ENCODE measurements around the gene SMTN. TPM values are rescaled to one million over a fixed set of nuclear protein-coding genes. Genes with fewer than 3 reads are reported as not detected.
A peak's percentile ranks its signal among the peaks of the same experiment; 100 is the strongest.

The SMTN gene
- total and polyA plus RNA-seq, 9 of the 15 experiments (the other 6 are each of a cell fraction or from before 2014, with no cell fraction given), result 2.5 to 41.1 (median 16.1) TPM

DNA sequence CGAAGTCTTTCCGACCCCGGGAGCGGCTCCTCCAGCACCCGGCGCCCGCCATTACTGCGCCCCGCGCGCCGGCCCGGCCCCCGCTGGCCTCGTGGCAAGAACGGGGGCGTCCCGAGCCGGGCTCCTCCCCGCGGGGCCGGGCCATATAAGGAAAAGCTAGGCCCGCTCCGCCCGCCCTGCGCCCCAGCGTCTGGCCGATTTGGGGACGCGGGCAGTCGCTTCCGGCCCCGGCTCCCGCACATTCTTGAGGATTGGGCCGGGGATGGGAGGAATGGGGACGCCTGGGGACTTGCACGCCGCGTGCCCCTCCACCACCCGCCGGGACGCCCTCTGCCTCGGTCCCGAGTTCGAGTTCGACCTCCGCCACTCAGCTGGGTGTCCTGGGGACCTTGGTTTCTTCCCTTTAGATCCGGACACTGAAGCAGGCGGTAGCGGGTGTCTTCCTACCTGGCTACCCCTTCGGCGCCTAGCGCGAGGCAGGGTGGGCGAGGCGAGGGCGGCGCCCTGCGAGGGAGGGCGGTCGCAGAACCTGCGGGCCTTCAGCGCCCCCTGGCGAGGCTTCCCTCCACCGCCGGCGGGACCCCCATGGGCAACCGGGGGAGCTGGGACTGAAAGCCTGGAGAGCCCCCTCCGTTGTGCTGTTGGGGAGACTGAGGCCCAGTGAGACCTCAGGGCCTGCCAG is 3.8 kb downstream of the SMTN start (continued):
- TF ChIP-seq PRMT5 (CRISPR knock-in tag; IDR thresholded peaks at IDR 0.05), result no peak
- TF ChIP-seq MTA1 (IDR thresholded peaks at IDR 0.05; ENCODE audit: borderline replicate concordance), result no peak
- no peak for TF ChIP-seq CSDE1 (IDR thresholded peaks at IDR 0.05)
- TF ChIP-seq FOXJ3 (CRISPR knock-in tag; IDR thresholded peaks at IDR 0.05), result no peak
- peak; percentile 56; the same call in 1 of the 2 replicates for TF ChIP-seq MTA3 (IDR thresholded peaks at IDR 0.05; ENCODE audit: borderline replicate concordance)
- TF ChIP-seq XRCC4 (IDR thresholded peaks at IDR 0.05; ENCODE audit: extremely low read depth, insufficient read depth, insufficient read length), result no peak
- TF ChIP-seq, protein P1, sequence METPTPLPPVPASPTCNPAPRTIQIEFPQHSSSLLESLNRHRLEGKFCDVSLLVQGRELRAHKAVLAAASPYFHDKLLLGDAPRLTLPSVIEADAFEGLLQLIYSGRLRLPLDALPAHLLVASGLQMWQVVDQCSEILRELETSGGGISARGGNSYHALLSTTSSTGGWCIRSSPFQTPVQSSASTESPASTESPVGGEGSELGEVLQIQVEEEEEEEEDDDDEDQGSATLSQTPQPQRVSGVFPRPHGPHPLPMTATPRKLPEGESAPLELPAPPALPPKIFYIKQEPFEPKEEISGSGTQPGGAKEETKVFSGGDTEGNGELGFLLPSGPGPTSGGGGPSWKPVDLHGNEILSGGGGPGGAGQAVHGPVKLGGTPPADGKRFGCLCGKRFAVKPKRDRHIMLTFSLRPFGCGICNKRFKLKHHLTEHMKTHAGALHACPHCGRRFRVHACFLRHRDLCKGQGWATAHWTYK (CRISPR knock-in tag; IDR thresholded peaks at IDR 0.05), result 0 out of 2 replicates have a peak, but pooled peaks have one; percentile 54
- TF ChIP-seq, protein P2, sequence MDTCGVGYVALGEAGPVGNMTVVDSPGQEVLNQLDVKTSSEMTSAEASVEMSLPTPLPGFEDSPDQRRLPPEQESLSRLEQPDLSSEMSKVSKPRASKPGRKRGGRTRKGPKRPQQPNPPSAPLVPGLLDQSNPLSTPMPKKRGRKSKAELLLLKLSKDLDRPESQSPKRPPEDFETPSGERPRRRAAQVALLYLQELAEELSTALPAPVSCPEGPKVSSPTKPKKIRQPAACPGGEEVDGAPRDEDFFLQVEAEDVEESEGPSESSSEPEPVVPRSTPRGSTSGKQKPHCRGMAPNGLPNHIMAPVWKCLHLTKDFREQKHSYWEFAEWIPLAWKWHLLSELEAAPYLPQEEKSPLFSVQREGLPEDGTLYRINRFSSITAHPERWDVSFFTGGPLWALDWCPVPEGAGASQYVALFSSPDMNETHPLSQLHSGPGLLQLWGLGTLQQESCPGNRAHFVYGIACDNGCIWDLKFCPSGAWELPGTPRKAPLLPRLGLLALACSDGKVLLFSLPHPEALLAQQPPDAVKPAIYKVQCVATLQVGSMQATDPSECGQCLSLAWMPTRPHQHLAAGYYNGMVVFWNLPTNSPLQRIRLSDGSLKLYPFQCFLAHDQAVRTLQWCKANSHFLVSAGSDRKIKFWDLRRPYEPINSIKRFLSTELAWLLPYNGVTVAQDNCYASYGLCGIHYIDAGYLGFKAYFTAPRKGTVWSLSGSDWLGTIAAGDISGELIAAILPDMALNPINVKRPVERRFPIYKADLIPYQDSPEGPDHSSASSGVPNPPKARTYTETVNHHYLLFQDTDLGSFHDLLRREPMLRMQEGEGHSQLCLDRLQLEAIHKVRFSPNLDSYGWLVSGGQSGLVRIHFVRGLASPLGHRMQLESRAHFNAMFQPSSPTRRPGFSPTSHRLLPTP (IDR thresholded peaks at IDR 0.05; ENCODE audit: borderline replicate concordance, extremely low read depth, insufficient read length), result no peak
- peak; percentile 99 for TF ChIP-seq ZBTB7A (IDR thresholded peaks at IDR 0.05; ENCODE audit: borderline replicate concordance, control insufficient read depth, low read depth, low read length)
- peak; percentile 60 for TF ChIP-seq SMC3 (conservative IDR thresholded peaks at IDR 0.05; ENCODE audit: insufficient read depth, low read depth, low read length)
- no peak for TF ChIP-seq STAT5A (IDR thresholded peaks at IDR 0.05; ENCODE audit: borderline replicate concordance, low read length)
- no peak for TF ChIP-seq ZBTB1 (CRISPR knock-in tag; IDR thresholded peaks at IDR 0.05; ENCODE audit: borderline replicate concordance, low read depth)
- TF ChIP-seq, protein P3, sequence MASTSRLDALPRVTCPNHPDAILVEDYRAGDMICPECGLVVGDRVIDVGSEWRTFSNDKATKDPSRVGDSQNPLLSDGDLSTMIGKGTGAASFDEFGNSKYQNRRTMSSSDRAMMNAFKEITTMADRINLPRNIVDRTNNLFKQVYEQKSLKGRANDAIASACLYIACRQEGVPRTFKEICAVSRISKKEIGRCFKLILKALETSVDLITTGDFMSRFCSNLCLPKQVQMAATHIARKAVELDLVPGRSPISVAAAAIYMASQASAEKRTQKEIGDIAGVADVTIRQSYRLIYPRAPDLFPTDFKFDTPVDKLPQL (IDR thresholded peaks at IDR 0.05; ENCODE audit: extremely low read depth, insufficient read length), result no peak
- no peak for TF ChIP-seq JUN (IDR thresholded peaks at IDR 0.05; ENCODE audit: borderline replicate concordance, low read depth, low read length)
- TF ChIP-seq JUN (CRISPR knock-in tag; IDR thresholded peaks at IDR 0.05; ENCODE audit: borderline replicate concordance), result no peak
- TF ChIP-seq, protein P4, sequence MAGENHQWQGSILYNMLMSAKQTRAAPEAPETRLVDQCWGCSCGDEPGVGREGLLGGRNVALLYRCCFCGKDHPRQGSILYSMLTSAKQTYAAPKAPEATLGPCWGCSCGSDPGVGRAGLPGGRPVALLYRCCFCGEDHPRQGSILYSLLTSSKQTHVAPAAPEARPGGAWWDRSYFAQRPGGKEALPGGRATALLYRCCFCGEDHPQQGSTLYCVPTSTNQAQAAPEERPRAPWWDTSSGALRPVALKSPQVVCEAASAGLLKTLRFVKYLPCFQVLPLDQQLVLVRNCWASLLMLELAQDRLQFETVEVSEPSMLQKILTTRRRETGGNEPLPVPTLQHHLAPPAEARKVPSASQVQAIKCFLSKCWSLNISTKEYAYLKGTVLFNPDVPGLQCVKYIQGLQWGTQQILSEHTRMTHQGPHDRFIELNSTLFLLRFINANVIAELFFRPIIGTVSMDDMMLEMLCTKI (IDR thresholded peaks at IDR 0.05; ENCODE audit: partially characterized antibody), result no peak

Data from K562 (cell line).